HepG2 (cell line): Measurements from ENCODE around the gene SLC13A5. TPM values are rescaled to one million over a fixed set of nuclear protein-coding genes. Genes with fewer than 3 reads are reported as not detected.
A peak's percentile ranks its signal among the peaks of the same experiment; 100 is the strongest.

Source experiments
- ATAC-seq: fragments of 200-7000 bp; cut with Tn5 transposase; 3 replicates; pipeline ENCODE4 v1.9.1; 2020; ENCODE audit warnings: mild to moderate bottlenecking, moderate library complexity
- BruUV-seq: library from RNA; stranded (reverse); fragments of 400-500 nt; replicated peaks from 2 replicates; lab custom pipeline; 2021; lab: Mats Ljungman, UMichigan
- CTCF ChIA-PET: fragments of 300-600 bp; formaldehyde crosslinking; extraction: SDS; loops from one replicate; lab custom pipeline; 2021; ENCODE audit warnings: low total read pairs, inconsistent platforms, low intra/inter-chr PET ratio; lab: Yijun Ruan, JAX
- POLR2A ChIA-PET: fragments of 350-600 bp; sonication (Branson Sonifier 250); formaldehyde crosslinking; loops from one replicate; lab custom pipeline; 2020; ENCODE audit warnings: antibody characterized with exemption, inconsistent platforms; lab: Yijun Ruan, JAX
- DNase-seq: peaks from one replicate; pipeline ENCODE4 v3.0.0-alpha.2; 2015; ENCODE audit warnings: low spot score
- FAIRE-seq: peaks from 3 replicates; lab custom pipeline; 2011; peaks lifted over from hg19 to GRCh38; lab: Jason Lieb, UNC
- H2AFZ ChIP-seq: one replicate; pipeline ENCODE4 v1.6.1; 2011; ENCODE audit warnings: low read length, inconsistent platforms
- H3K27ac ChIP-seq: fragments of 300-600 bp; 3 replicates; pipeline ENCODE4 v1.8.0; 2011; ENCODE audit warnings: mixed run types, mild to moderate bottlenecking, mixed read lengths, low read length, inconsistent platforms; ENCODE audit not compliant: insufficient read depth; ENCODE audit errors: extremely low read length
- H3K27me3 ChIP-seq, 2 experiments: fragments of 200-600 bp in 1 of 2; 2 replicates in 1 of 2; 3 replicates in 1 of 2; pipeline versions ENCODE4 v1.6.0 to v1.8.0; 2011; ENCODE audit warnings: low read length in 2 of 2, mild to moderate bottlenecking in 2 of 2, moderate library complexity in 2 of 2, inconsistent platforms in 1 of 2; ENCODE audit not compliant: insufficient read depth in 2 of 2, control insufficient read depth in 1 of 2
- H3K36me3 ChIP-seq, 2 experiments: fragments of 200-600 bp in 1 of 2; replicated peaks in 1 of 2; 2 replicates in 1 of 2; 3 replicates in 1 of 2; pipeline versions ENCODE4 v1.5.1 to v1.8.0; 2011; ENCODE audit warnings: low read length in 2 of 2, inconsistent platforms in 1 of 2; ENCODE audit not compliant: insufficient read depth in 2 of 2, control insufficient read depth in 1 of 2
- H3K4me1 ChIP-seq: 2 replicates; pipeline ENCODE4 v1.5.1; 2012; ENCODE audit warnings: low read length, inconsistent platforms; ENCODE audit not compliant: insufficient read depth
- H3K4me2 ChIP-seq: 2 replicates; pipeline ENCODE4 v1.6.0; 2011; ENCODE audit warnings: low read depth, low read length, inconsistent platforms
- H3K4me3 ChIP-seq, 3 experiments: fragments of 200-600 bp in 1 of 3; sonication (generic), shearing (Covaris generic) in 1 of 3; replicated peaks in 1 of 3; 2 replicates each; pipeline ENCODE4 v1.5.1; 2011 to 2016; ENCODE audit warnings: low read length in 3 of 3, inconsistent platforms in 2 of 3, low read depth in 2 of 3, mild to moderate bottlenecking in 2 of 3, control low read depth in 1 of 3, mixed read lengths in 1 of 3; ENCODE audit not compliant: insufficient read depth in 1 of 3
- H3K79me2 ChIP-seq: one replicate; pipeline ENCODE4 v1.6.1; 2011; ENCODE audit warnings: low read length, inconsistent platforms; ENCODE audit not compliant: insufficient read depth
- H3K9ac ChIP-seq: 2 replicates; pipeline ENCODE4 v1.6.0; 2011; ENCODE audit warnings: mild to moderate bottlenecking, low read depth, low read length, inconsistent platforms; ENCODE audit not compliant: insufficient read depth
- H3K9me3 ChIP-seq: 2 replicates; pipeline ENCODE4 v1.5.1; 2012; ENCODE audit warnings: mild to moderate bottlenecking, low read length
- H4K20me1 ChIP-seq: 2 replicates; pipeline ENCODE4 v1.6.0; 2011; ENCODE audit warnings: inconsistent platforms, mild to moderate bottlenecking, low read length, moderate library complexity; ENCODE audit not compliant: insufficient read depth
- BORCS8-MEF2B ChIP-seq: sonication (generic); formaldehyde crosslinking; IDR thresholded peaks from 2 replicates; pipeline ENCODE4 v1.8.0; 2022; ENCODE audit warnings: mild to moderate bottlenecking, missing genetic modification reagents
- FOXP1 ChIP-seq, 2 experiments: fragments of 450-650 bp in 1 of 2; IDR thresholded peaks; 2 replicates each; pipeline ENCODE4 v1.6.1; 2017 to 2018; ENCODE audit warnings: antibody characterized with exemption in 1 of 2
- KLF12 ChIP-seq: sonication (generic); formaldehyde crosslinking; IDR thresholded peaks from 2 replicates; pipeline ENCODE4 v1.4.0; 2020; ENCODE audit warnings: missing genetic modification reagents, borderline replicate concordance
- KMT2B ChIP-seq: IDR thresholded peaks from 2 replicates; pipeline ENCODE4 v1.6.1; 2016; ENCODE audit warnings: missing genetic modification reagents, missing compliant biosample characterization
- MATR3 ChIP-seq: sonication (generic); formaldehyde crosslinking; IDR thresholded peaks from 2 replicates; pipeline ENCODE4 v1.4.0; 2020; ENCODE audit warnings: missing genetic modification reagents
- MTF2 ChIP-seq: sonication (generic); formaldehyde crosslinking; IDR thresholded peaks from 2 replicates; pipeline ENCODE4 v1.5.0; 2020; ENCODE audit warnings: missing genetic modification reagents, borderline replicate concordance
- TAF1 ChIP-seq: sonication (generic); formaldehyde crosslinking; IDR thresholded peaks from 2 replicates; pipeline ENCODE4 v1.4.0; 2020; ENCODE audit warnings: missing genetic modification reagents
- ZMAT3 ChIP-seq: sonication (generic); formaldehyde crosslinking; conservative IDR thresholded peaks from 2 replicates; pipeline ENCODE4 v1.7.0; 2021; ENCODE audit warnings: missing genetic modification reagents
- ZNF138 ChIP-seq: sonication (generic); formaldehyde crosslinking; IDR thresholded peaks from 2 replicates; pipeline ENCODE4 v1.5.0; 2020; ENCODE audit warnings: mild to moderate bottlenecking, low read depth, missing genetic modification reagents
- WGBS: methylation state at CpG from one replicate; pipeline ENCODE4 v1.1.6; 2017; ENCODE audit warnings: low lambda C conversion rate; 5-methylcytosine and 5-hydroxymethylcytosine counted together
- in situ Hi-C: cut with HindIII; loops from 2 replicates; pipeline ENCODE4 v1.10.0; 2017; ENCODE audit warnings: low pct_unique_long_range_greater_than_20kb; ENCODE audit not compliant: extremely low pct_ligation_motif_present
- intact Hi-C: fragments of 100-400 bp; cut with micrococcal nuclease; formaldehyde crosslinking; loops from one replicate; pipeline ENCODE4 v1.10.0; 2022; ENCODE audit not compliant: unreplicated experiment
- polyA plus RNA-seq, 8 experiments: library from polyadenylated mRNA; depleted of rRNA in 3 of 8; stranded (reverse) in 7 of 8; unstranded in 1 of 8; fragments of >200 nt; fragmentation: Illumina TruSeq in 4 of 8; extraction: Trizol in 4 of 8; gene quantifications; 2 replicates each; pipeline versions ENCODE4 v1.2.1 to v1.2.3, GENCODE V29; 2011 to 2016; ENCODE audit warnings: low read depth in 4 of 8, missing spikeins in 1 of 8, mixed read lengths in 1 of 8; ENCODE audit not compliant: insufficient read depth in 1 of 8
- total RNA-seq, 5 experiments: library from RNA; depleted of rRNA; stranded (reverse); fragments of >200 nt; fragmentation: Illumina TruSeq; extraction: Trizol; gene quantifications; 2 replicates each; pipeline ENCODE4 v1.2.3, GENCODE V29; 2016; ENCODE audit warnings: low read depth in 1 of 5
- TF ChIP-seq, protein P1 (sequence below): sonication (generic); formaldehyde crosslinking; IDR thresholded peaks from 2 replicates; pipeline ENCODE4 v1.5.0; 2020; ENCODE audit warnings: mild to moderate bottlenecking, low read depth, missing genetic modification reagents, borderline replicate concordance
- TF ChIP-seq, protein P2 (sequence below): sonication (generic); formaldehyde crosslinking; IDR thresholded peaks from 2 replicates; pipeline ENCODE4 v1.5.0; 2020; ENCODE audit warnings: missing genetic modification reagents
- TF ChIP-seq, protein P3 (sequence below): sonication (generic); formaldehyde crosslinking; IDR thresholded peaks from 2 replicates; pipeline ENCODE4 v1.4.0; 2020; ENCODE audit warnings: mild to moderate bottlenecking, low read depth, missing genetic modification reagents
- TF ChIP-seq, protein P4 (sequence below), 2 experiments: sonication (generic) in 1 of 2; formaldehyde crosslinking in 1 of 2; IDR thresholded peaks; 2 replicates each; pipeline versions ENCODE4 v1.6.1 to v1.9.0; 2014 to 2022; ENCODE audit warnings: antibody characterized with exemption in 1 of 2, borderline replicate concordance in 1 of 2, inconsistent platforms in 1 of 2, low read depth in 1 of 2, missing genetic modification reagents in 1 of 2
- TF ChIP-seq, protein P5 (sequence below): sonication (generic); formaldehyde crosslinking; IDR thresholded peaks from 2 replicates; pipeline ENCODE4 v1.8.1; 2023; ENCODE audit warnings: mild to moderate bottlenecking, missing genetic modification reagents, borderline replicate concordance

Gene SLC13A5
- total and polyA plus RNA-seq, 2 of the 13 experiments (the other 11 are each of a cell fraction or from before 2014, with no cell fraction given): 42.8 to 310 TPM

DNA sequence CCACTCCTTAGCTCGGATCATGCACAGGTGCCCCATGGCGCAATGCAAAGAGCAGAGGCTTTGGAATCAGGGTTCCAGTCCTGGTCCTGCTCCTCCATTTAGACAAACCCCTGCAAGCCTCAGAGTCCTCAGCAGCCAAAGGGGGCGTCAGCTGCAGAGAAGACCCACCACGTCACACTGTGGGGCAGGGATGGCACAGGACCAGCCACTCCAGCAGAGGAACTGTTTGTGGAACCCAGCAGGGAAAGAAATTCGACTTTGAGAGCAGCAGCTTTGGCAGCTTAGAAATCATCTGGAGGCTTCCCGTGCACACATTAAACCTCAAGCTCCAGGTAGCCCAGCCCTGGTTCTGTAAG is 36.4 kb downstream of the SLC13A5 start:
- no TSS peak for BruUV-seq
- TF ChIP-seq TAF1 (CRISPR knock-in tag) (no peak), BORCS8-MEF2B (CRISPR knock-in tag) (peak; percentile 72; the same call in 1 of the 2 replicates), ZNF138 (CRISPR knock-in tag) (no peak), MATR3 (no peak), KMT2B (CRISPR knock-in tag) (no peak), ZMAT3 (CRISPR knock-in tag) (no peak), FOXP1 (IDR thresholded peaks at IDR 0.05) (no peak), FOXP1 (CRISPR knock-in tag; IDR thresholded peaks at IDR 0.05) (no peak), KLF12 (CRISPR knock-in tag) (no peak), MTF2 (no peak)
- TF ChIP-seq, protein P1, sequence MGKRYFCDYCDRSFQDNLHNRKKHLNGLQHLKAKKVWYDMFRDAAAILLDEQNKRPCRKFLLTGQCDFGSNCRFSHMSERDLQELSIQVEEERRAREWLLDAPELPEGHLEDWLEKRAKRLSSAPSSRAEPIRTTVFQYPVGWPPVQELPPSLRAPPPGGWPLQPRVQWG (CRISPR knock-in tag): no peak
- TF ChIP-seq, protein P2, sequence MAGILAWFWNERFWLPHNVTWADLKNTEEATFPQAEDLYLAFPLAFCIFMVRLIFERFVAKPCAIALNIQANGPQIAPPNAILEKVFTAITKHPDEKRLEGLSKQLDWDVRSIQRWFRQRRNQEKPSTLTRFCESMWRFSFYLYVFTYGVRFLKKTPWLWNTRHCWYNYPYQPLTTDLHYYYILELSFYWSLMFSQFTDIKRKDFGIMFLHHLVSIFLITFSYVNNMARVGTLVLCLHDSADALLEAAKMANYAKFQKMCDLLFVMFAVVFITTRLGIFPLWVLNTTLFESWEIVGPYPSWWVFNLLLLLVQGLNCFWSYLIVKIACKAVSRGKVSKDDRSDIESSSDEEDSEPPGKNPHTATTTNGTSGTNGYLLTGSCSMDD (CRISPR knock-in tag): 0 out of 2 replicates have a peak, but pooled peaks have one; percentile 39
- TF ChIP-seq, protein P3, sequence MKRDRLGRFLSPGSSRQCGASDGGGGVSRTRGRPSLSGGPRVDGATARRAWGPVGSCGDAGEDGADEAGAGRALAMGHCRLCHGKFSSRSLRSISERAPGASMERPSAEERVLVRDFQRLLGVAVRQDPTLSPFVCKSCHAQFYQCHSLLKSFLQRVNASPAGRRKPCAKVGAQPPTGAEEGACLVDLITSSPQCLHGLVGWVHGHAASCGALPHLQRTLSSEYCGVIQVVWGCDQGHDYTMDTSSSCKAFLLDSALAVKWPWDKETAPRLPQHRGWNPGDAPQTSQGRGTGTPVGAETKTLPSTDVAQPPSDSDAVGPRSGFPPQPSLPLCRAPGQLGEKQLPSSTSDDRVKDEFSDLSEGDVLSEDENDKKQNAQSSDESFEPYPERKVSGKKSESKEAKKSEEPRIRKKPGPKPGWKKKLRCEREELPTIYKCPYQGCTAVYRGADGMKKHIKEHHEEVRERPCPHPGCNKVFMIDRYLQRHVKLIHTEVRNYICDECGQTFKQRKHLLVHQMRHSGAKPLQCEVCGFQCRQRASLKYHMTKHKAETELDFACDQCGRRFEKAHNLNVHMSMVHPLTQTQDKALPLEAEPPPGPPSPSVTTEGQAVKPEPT (CRISPR knock-in tag): no peak
- TF ChIP-seq, protein P4, sequence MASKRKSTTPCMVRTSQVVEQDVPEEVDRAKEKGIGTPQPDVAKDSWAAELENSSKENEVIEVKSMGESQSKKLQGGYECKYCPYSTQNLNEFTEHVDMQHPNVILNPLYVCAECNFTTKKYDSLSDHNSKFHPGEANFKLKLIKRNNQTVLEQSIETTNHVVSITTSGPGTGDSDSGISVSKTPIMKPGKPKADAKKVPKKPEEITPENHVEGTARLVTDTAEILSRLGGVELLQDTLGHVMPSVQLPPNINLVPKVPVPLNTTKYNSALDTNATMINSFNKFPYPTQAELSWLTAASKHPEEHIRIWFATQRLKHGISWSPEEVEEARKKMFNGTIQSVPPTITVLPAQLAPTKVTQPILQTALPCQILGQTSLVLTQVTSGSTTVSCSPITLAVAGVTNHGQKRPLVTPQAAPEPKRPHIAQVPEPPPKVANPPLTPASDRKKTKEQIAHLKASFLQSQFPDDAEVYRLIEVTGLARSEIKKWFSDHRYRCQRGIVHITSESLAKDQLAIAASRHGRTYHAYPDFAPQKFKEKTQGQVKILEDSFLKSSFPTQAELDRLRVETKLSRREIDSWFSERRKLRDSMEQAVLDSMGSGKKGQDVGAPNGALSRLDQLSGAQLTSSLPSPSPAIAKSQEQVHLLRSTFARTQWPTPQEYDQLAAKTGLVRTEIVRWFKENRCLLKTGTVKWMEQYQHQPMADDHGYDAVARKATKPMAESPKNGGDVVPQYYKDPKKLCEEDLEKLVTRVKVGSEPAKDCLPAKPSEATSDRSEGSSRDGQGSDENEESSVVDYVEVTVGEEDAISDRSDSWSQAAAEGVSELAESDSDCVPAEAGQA (IDR thresholded peaks at IDR 0.05; ENCODE audit: low read depth): no peak
- TF ChIP-seq, protein P4 (CRISPR knock-in tag; IDR thresholded peaks at IDR 0.05; ENCODE audit: borderline replicate concordance): no peak
- TF ChIP-seq, protein P5, sequence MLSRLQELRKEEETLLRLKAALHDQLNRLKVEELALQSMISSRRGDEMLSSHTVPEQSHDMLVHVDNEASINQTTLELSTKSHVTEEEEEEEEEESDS (CRISPR knock-in tag): no peak

More for the DNA sequence above, 36.4 kb downstream of the SLC13A5 start:
- Histone ChIP-seq H2AFZ (no peak overlapping the region), H3K9me3 (no peaks in the 10 kb centered on the region), H3K4me1 (peaks cover 67% of the 10 kb centered on the region), H3K27me3 (no peaks in the 10 kb centered on the region; a peak in 1 of 5 replicates), H3K79me2 (no peaks in the 10 kb centered on the region), H3K27ac (peak overlapping the region; percentile 49), H3K36me3 (no peaks in the 10 kb centered on the region), H4K20me1 (no peaks in the 10 kb centered on the region), H3K4me2 (peak overlapping the region; percentile 89), H3K9ac (peak overlapping the region; percentile 57), H3K4me3 (peak overlapping the region; percentile 33 to 64 (median 43); a peak in 5 of 6 replicates)
- ChIA-PET POLR2A (interaction anchor here (0.8 to 5.0 kb wide), 14 partner anchors 8 to 359 kb away, joined by 3 to 119 read pairs (median 4); partner anchors contain the start of genes C17orf100, MED31, SLC13A5 and SLC16A13), CTCF (interaction anchor here (1.1 kb wide), 1 partner anchor 36 kb away, joined by 3 read pairs; the partner anchor contains the start of gene SLC13A5)
- 47% methylated on average over 3 of the region's 6 CpGs for WGBS
- ATAC-seq (peak; percentile 17), FAIRE-seq (no peak), DNase-seq (no peak)
- intact Hi-C loops: no loop called here
- in situ Hi-C loops: no loop called here
